Transverse colon (tissue), 4 donors: ENCODE results near the gene IL1B.

Experiments used
- POLR2A ChIP-seq: fragments of 450-650 bp; IDR thresholded peaks from one replicate; pipeline ENCODE4 v1.6.1; 2016; ENCODE audit warnings: antibody characterized with exemption, mild to moderate bottlenecking, moderate library complexity
- POLR2AphosphoS5 ChIP-seq, 3 donors: sonication (generic); formaldehyde crosslinking; IDR thresholded peaks; one replicate each; pipeline ENCODE4 v1.6.1; 2016; ENCODE audit warnings: antibody characterized with exemption in 3 of 3
- TF ChIP-seq, protein P1 (sequence below), 5 experiments: fragments of 200-600 bp in 3 of 5; fragments of 450-650 bp in 2 of 5; sonication (generic) in 3 of 5; IDR thresholded peaks; 1 replicate in 2 of 5; 2 replicates in 3 of 5; pipeline ENCODE4 v1.5.1; 2016 to 2017; ENCODE audit warnings: antibody characterized with exemption in 5 of 5, inconsistent platforms in 3 of 5, mild to moderate bottlenecking in 2 of 5, moderate library complexity in 1 of 5

DNA sequence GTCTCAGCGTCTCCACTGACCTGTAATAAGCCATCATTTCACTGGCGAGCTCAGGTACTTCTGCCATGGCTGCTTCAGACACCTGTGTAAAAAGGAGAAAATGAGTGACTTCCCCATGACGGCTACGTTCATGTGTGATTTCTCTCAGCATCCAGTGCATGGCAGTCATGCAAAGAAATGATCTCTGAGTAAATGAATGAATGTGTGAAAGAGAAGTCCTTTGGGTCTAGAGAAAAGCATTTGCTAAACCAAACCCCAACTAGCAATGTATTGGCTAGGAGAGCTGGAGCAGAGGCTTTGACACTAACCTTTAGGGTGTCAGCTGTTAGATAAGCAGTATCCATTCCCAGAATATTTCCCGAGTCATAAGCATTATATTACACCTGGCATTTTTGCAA lies 417 bp downstream of the IL1B start:
- TF ChIP-seq, protein P1, sequence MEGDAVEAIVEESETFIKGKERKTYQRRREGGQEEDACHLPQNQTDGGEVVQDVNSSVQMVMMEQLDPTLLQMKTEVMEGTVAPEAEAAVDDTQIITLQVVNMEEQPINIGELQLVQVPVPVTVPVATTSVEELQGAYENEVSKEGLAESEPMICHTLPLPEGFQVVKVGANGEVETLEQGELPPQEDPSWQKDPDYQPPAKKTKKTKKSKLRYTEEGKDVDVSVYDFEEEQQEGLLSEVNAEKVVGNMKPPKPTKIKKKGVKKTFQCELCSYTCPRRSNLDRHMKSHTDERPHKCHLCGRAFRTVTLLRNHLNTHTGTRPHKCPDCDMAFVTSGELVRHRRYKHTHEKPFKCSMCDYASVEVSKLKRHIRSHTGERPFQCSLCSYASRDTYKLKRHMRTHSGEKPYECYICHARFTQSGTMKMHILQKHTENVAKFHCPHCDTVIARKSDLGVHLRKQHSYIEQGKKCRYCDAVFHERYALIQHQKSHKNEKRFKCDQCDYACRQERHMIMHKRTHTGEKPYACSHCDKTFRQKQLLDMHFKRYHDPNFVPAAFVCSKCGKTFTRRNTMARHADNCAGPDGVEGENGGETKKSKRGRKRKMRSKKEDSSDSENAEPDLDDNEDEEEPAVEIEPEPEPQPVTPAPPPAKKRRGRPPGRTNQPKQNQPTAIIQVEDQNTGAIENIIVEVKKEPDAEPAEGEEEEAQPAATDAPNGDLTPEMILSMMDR (IDR thresholded peaks at IDR 0.05), result no peak
- TF ChIP-seq POLR2A, result no peak
- TF ChIP-seq POLR2AphosphoS5 (IDR thresholded peaks at IDR 0.05), result no peak
